ENCODE results near the gene LTBP1. TPM values are rescaled to one million over a fixed set of nuclear protein-coding genes. Genes with fewer than 3 reads are reported as not detected.

The LTBP1 gene
- total RNA-seq, 1 donor from 2014 or later: 29.7 TPM

- DNase-seq (ENCODE audit: low read depth) (no peak), FAIRE-seq (no peak)
- H3K27me3 Mint-ChIP-seq (ENCODE audit: low read depth, unreplicated experiment): no peaks in the 10 kb centered on the region
- H3K36me3 Mint-ChIP-seq (ENCODE audit: low read depth, unreplicated experiment): peaks cover 6% of the 10 kb centered on the region
- Histone ChIP-seq H2AFZ (ENCODE audit: low read depth, low read length) (no peak overlapping the region), H3K36me3 (ENCODE audit: insufficient read depth, low read length) (no peaks in the 10 kb centered on the region), H3K4me3 (ENCODE audit: insufficient read depth, low read depth, low read length) (no peak overlapping the region), H3K79me2 (ENCODE audit: insufficient read depth, low read length) (no peaks in the 10 kb centered on the region), H3K27ac (ENCODE audit: low read depth, low read length) (no peak overlapping the region), H3K9me3 (ENCODE audit: insufficient read depth, low read depth, low read length) (no peaks in the 10 kb centered on the region), H3K4me1 (ENCODE audit: insufficient read depth, low read length) (no peaks in the 10 kb centered on the region), H3K27me3 (ENCODE audit: insufficient read depth, low read length) (no peaks in the 10 kb centered on the region), H4K20me1 (ENCODE audit: insufficient read depth, low read length) (no peaks in the 10 kb centered on the region), H3K9ac (ENCODE audit: low read length) (no peak overlapping the region), H3K4me2 (ENCODE audit: low read length) (no peak overlapping the region)
- H3K27ac Mint-ChIP-seq (ENCODE audit: unreplicated experiment): no peak overlapping the region
- TF ChIP-seq CTCF (IDR thresholded peaks at IDR 0.05; ENCODE audit: insufficient read depth, low read depth, low read length) (no peak), EZH2 (IDR thresholded peaks at IDR 0.05; ENCODE audit: insufficient read depth, low read length) (no peak)
- H3K9me3 Mint-ChIP-seq (ENCODE audit: unreplicated experiment): peaks cover 8% of the 10 kb centered on the region
- H3K4me3 Mint-ChIP-seq (ENCODE audit: unreplicated experiment): no peak overlapping the region
- H3K4me1 Mint-ChIP-seq (ENCODE audit: low read depth, unreplicated experiment): no peaks in the 10 kb centered on the region
Measured at GRCh38 chr2:32991091-32991845, 44.5 kb downstream of the LTBP1 start.

GRCh38 chr2:32993005-32993539 is 46.3 kb downstream of the LTBP1 start:
- H3K4me1 Mint-ChIP-seq (ENCODE audit: low read depth, unreplicated experiment): no peaks in the 10 kb centered on the region
- no peak overlapping the region for H3K4me2 ChIP-seq (ENCODE audit: low read length)
- H3K27ac Mint-ChIP-seq (ENCODE audit: unreplicated experiment): no peak overlapping the region
- TF ChIP-seq EZH2 (IDR thresholded peaks at IDR 0.05; ENCODE audit: insufficient read depth, low read length) (no peak), CTCF (IDR thresholded peaks at IDR 0.05; ENCODE audit: insufficient read depth, low read depth, low read length) (no peak)
- no peaks in the 10 kb centered on the region for H4K20me1 ChIP-seq (ENCODE audit: insufficient read depth, low read length)
- no peak overlapping the region for H3K27ac ChIP-seq (ENCODE audit: low read depth, low read length)
- no peak overlapping the region for H3K4me3 ChIP-seq (ENCODE audit: insufficient read depth, low read depth, low read length)
- no peak overlapping the region for H3K4me3 Mint-ChIP-seq (ENCODE audit: unreplicated experiment)
- no peaks in the 10 kb centered on the region for H3K4me1 ChIP-seq (ENCODE audit: insufficient read depth, low read length)
- no peaks in the 10 kb centered on the region for H3K27me3 ChIP-seq (ENCODE audit: insufficient read depth, low read length)
- no peak for DNase-seq (ENCODE audit: low read depth)
- H3K36me3 Mint-ChIP-seq (ENCODE audit: low read depth, unreplicated experiment): peaks cover 2% of the 10 kb centered on the region
- no peaks in the 10 kb centered on the region for H3K9me3 ChIP-seq (ENCODE audit: insufficient read depth, low read depth, low read length)
- H3K27me3 Mint-ChIP-seq (ENCODE audit: low read depth, unreplicated experiment): no peaks in the 10 kb centered on the region
- no peaks in the 10 kb centered on the region for H3K79me2 ChIP-seq (ENCODE audit: insufficient read depth, low read length)
- no peak overlapping the region for H2AFZ ChIP-seq (ENCODE audit: low read depth, low read length)
- no peaks in the 10 kb centered on the region for H3K36me3 ChIP-seq (ENCODE audit: insufficient read depth, low read length)
- peaks cover 2% of the 10 kb centered on the region for H3K9me3 Mint-ChIP-seq (ENCODE audit: unreplicated experiment)
- FAIRE-seq: no peak
- no peak overlapping the region for H3K9ac ChIP-seq (ENCODE audit: low read length)

GRCh38 chr2:32997705-32998104 is 51.0 kb downstream of the LTBP1 start:
- H3K9ac ChIP-seq (ENCODE audit: low read length): no peak overlapping the region
- H3K27ac ChIP-seq (ENCODE audit: low read depth, low read length): no peak overlapping the region
- no peak overlapping the region for H3K4me3 ChIP-seq (ENCODE audit: insufficient read depth, low read depth, low read length)
- no peak overlapping the region for H3K4me2 ChIP-seq (ENCODE audit: low read length)
- no peaks in the 10 kb centered on the region for H3K9me3 ChIP-seq (ENCODE audit: insufficient read depth, low read depth, low read length)
- no peaks in the 10 kb centered on the region for H3K79me2 ChIP-seq (ENCODE audit: insufficient read depth, low read length)
- peaks cover 3% of the 10 kb centered on the region for H3K4me1 ChIP-seq (ENCODE audit: insufficient read depth, low read length)
- Mint-ChIP-seq H3K36me3 (ENCODE audit: low read depth, unreplicated experiment) (peaks cover 2% of the 10 kb centered on the region), H3K4me3 (ENCODE audit: unreplicated experiment) (no peak overlapping the region), H3K9me3 (ENCODE audit: unreplicated experiment) (peaks cover 2% of the 10 kb centered on the region), H3K27me3 (ENCODE audit: low read depth, unreplicated experiment) (no peaks in the 10 kb centered on the region), H3K4me1 (ENCODE audit: low read depth, unreplicated experiment) (peaks cover 14% of the 10 kb centered on the region), H3K27ac (ENCODE audit: unreplicated experiment) (no peak overlapping the region)
- no peak for TF ChIP-seq CTCF (IDR thresholded peaks at IDR 0.05; ENCODE audit: insufficient read depth, low read depth, low read length)
- TF ChIP-seq EZH2 (IDR thresholded peaks at IDR 0.05; ENCODE audit: insufficient read depth, low read length): no peak
- H3K27me3 ChIP-seq (ENCODE audit: insufficient read depth, low read length): no peaks in the 10 kb centered on the region
- FAIRE-seq: no peak
- H3K36me3 ChIP-seq (ENCODE audit: insufficient read depth, low read length): no peaks in the 10 kb centered on the region
- no peak overlapping the region for H2AFZ ChIP-seq (ENCODE audit: low read depth, low read length)
- H4K20me1 ChIP-seq (ENCODE audit: insufficient read depth, low read length): no peaks in the 10 kb centered on the region
- no peak for DNase-seq (ENCODE audit: low read depth)

All from astrocyte (in vitro differentiated cells and primary cell).